A673 (cell line): ENCODE measurements around the gene SYNDIG1L. TPM values are rescaled to one million over a fixed set of nuclear protein-coding genes. Genes with fewer than 3 reads are reported as not detected.

Experiments
- BruUV-seq: library from RNA; stranded (reverse); fragments of 400-500 nt; replicated peaks from 2 replicates; lab custom pipeline; 2021; lab: Mats Ljungman, UMichigan
- CTCF ChIA-PET: fragments of 300-600 bp; sonication (Branson Sonifier 250); formaldehyde crosslinking; loops from one replicate; lab custom pipeline; 2022; ENCODE audit warnings: antibody characterized with exemption; lab: Charles Lee
- POLR2A ChIA-PET: fragments of 300-600 bp; sonication (Branson Sonifier 250); formaldehyde crosslinking; loops from one replicate; lab custom pipeline; 2022; ENCODE audit warnings: antibody characterized with exemption; ENCODE audit not compliant: low non-redundant PET; lab: Charles Lee
- DNase-seq: peaks from one replicate; pipeline ENCODE4 v3.0.0-alpha.2; 2015; ENCODE audit warnings: low spot score
- H3K27ac ChIP-seq: fragments of 200-600 bp; sonication (generic); 2 replicates; pipeline ENCODE4 v1.5.1; 2016; ENCODE audit warnings: mixed run types, low read depth, mild to moderate bottlenecking, mixed read lengths, antibody characterized with exemption, low read length; ENCODE audit not compliant: poor library complexity, severe bottlenecking
- H3K27me3 ChIP-seq: fragments of 200-600 bp; sonication (generic); replicated peaks from 2 replicates; pipeline ENCODE4 v1.6.1; 2017; ENCODE audit warnings: mixed run types, low read depth, mild to moderate bottlenecking, mixed read lengths, antibody characterized with exemption, low read length; ENCODE audit not compliant: insufficient read depth, poor library complexity
- H3K36me3 ChIP-seq: fragments of 200-600 bp; sonication (generic); 2 replicates; pipeline ENCODE4 v1.6.1; 2016; ENCODE audit warnings: mixed run types, mild to moderate bottlenecking, mixed read lengths, antibody characterized with exemption, low read length; ENCODE audit not compliant: insufficient read depth, poor library complexity, severe bottlenecking
- H3K4me1 ChIP-seq: fragments of 200-600 bp; sonication (generic); 2 replicates; pipeline ENCODE4 v1.6.1; 2017; ENCODE audit warnings: mixed run types, mild to moderate bottlenecking, mixed read lengths, antibody characterized with exemption, low read length; ENCODE audit not compliant: insufficient read depth, poor library complexity, severe bottlenecking
- H3K4me3 ChIP-seq: fragments of 200-600 bp; sonication (generic); 2 replicates; pipeline ENCODE4 v1.5.1; 2016; ENCODE audit warnings: low read depth, mixed run types, mild to moderate bottlenecking, mixed read lengths, low read length; ENCODE audit not compliant: poor library complexity, severe bottlenecking
- H3K9me3 ChIP-seq: fragments of 200-600 bp; sonication (generic); 2 replicates; pipeline ENCODE4 v1.6.1; 2016; ENCODE audit warnings: mixed run types, low read depth, mild to moderate bottlenecking, mixed read lengths, antibody characterized with exemption, low read length; ENCODE audit not compliant: poor library complexity, severe bottlenecking
- CTCF ChIP-seq: fragments of 300-800, 200-600 bp; sonication (generic); conservative IDR thresholded peaks from 2 replicates; pipeline ENCODE4 v1.5.1; 2017; ENCODE audit warnings: low read depth, mild to moderate bottlenecking, antibody characterized with exemption, low read length, moderate library complexity, mixed read lengths
- EZH2 ChIP-seq: fragments of 200-600 bp; sonication (generic); IDR thresholded peaks from 2 replicates; pipeline ENCODE4 v1.6.1; 2017; ENCODE audit warnings: borderline replicate concordance, low read depth, mild to moderate bottlenecking, mixed read lengths, antibody characterized with exemption, low read length; ENCODE audit not compliant: poor library complexity, severe bottlenecking
- intact Hi-C: fragments of 100-400 bp; cut with micrococcal nuclease; formaldehyde crosslinking; loops from one replicate; pipeline ENCODE4 v1.10.0; 2022; ENCODE audit not compliant: unreplicated experiment
- total RNA-seq: library from RNA; stranded (reverse); gene quantifications from 2 replicates; pipeline ENCODE4 v1.2.3, GENCODE V29; 2021

SYNDIG1L gene
- total RNA-seq, 1 experiment from 2014 or later = not detected

DNA sequence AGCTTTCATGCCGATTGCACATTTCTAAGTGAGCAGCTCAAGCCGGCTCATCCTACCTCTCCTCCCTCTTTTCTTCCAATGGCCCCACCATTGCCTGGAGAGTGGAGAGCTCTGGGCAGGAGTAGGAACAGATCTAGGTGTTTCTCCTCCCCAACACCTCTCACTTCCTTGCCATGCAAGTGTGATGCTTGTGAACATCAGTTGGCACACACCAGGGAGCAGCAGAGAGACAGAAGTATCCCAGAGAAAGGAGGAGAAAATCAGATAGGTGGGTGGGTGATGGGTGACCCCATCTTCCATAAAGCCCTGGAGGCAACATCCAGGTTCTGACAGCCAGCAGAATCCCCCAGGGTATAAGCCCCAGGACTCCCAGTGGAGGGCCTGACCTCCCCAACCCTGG, 39.3 kb upstream of the SYNDIG1L start:
- no TSS peak for BruUV-seq
- ChIA-PET CTCF (no interaction called here), POLR2A (no interaction called here)
- Histone ChIP-seq H3K4me3 (no peak overlapping the region), H3K9me3 (no peaks in the 10 kb centered on the region), H3K27me3 (peaks cover 5% of the 10 kb centered on the region), H3K4me1 (no peaks in the 10 kb centered on the region), H3K36me3 (no peaks in the 10 kb centered on the region), H3K27ac (no peak overlapping the region)
- TF ChIP-seq CTCF (no peak), EZH2 (no peak)
- intact Hi-C loops = no loop called here
- no peak for DNase-seq

DNA sequence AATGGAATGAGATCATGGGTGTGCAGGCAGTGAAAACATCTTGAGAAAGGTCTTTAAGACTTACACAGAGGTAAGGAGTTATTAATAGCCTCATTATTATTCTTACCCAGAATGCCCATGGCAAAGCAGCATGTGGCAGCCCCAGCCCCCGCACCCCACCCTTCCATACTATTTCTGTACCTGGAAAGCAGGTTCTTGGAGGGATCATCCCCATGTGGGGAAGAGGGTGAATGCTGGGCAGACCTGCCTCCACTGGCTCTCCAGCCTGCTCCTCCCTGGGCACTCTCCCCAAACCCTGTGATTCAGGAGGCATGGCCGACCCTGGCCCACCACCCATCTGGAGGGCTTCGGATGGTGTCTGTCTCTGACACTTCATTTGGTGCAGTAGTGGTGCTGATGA, 38.8 kb upstream of the SYNDIG1L start:
- no peaks in the 10 kb centered on the region for H3K4me1 ChIP-seq
- intact Hi-C loops = no loop called here
- no TSS peak for BruUV-seq
- no peak overlapping the region for H3K4me3 ChIP-seq
- H3K36me3 ChIP-seq = no peaks in the 10 kb centered on the region
- DNase-seq = no peak
- TF ChIP-seq EZH2 = no peak
- no peak for TF ChIP-seq CTCF
- H3K27me3 ChIP-seq = peaks cover 5% of the 10 kb centered on the region
- no peak overlapping the region for H3K27ac ChIP-seq
- no peaks in the 10 kb centered on the region for H3K9me3 ChIP-seq
- ChIA-PET POLR2A (no interaction called here), CTCF (no interaction called here)

DNA sequence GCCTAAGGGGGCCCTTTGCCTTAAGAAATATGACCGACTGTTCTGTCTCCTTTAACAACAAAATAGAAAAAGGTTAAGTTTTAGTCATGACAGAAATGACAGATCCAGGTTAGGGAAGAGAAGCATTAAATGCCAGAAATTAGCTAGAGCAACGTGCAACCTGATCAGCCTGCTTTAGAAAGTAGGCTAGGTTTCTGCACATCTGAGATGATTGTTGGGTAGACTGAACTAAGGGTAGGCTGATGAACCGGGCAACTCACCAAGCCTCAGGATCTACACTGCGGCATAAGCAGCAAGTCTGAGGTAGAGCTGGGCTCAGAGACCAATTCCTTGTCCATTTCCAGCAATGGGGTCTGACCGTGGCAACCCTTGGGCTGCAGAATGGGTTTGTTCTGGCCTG, 37.7 kb upstream of the SYNDIG1L start:
- Histone ChIP-seq H3K4me1 (no peaks in the 10 kb centered on the region), H3K4me3 (no peak overlapping the region), H3K27ac (no peak overlapping the region), H3K36me3 (no peaks in the 10 kb centered on the region), H3K9me3 (no peaks in the 10 kb centered on the region), H3K27me3 (peaks cover 5% of the 10 kb centered on the region)
- POLR2A ChIA-PET = no interaction called here
- DNase-seq = no peak
- no TSS peak for BruUV-seq
- CTCF ChIA-PET = no interaction called here
- intact Hi-C loops = no loop called here
- TF ChIP-seq CTCF (no peak), EZH2 (no peak)
